Left ventricle myocardium superior (tissue), 1 donor: ENCODE data around the gene CDKL5. TPM values are rescaled to one million over a fixed set of nuclear protein-coding genes. Genes with fewer than 3 reads are reported as not detected.
"Not testable (repeated sequence)": the region's sequence is repeated elsewhere in the genome, so short reads cannot be mapped to it uniquely, and the experiment has no call there.

Experiments
- ATAC-seq: fragments of 200-7000 bp; cut with Tn5 transposase; one replicate; pipeline ENCODE4 v1.9.1; 2020; ENCODE audit warnings: mild to moderate bottlenecking, moderate library complexity
- DNase-seq: peaks from one replicate; pipeline ENCODE4 v3.0.0-alpha.2; 2020
- intact Hi-C: fragments of 100-400 bp; cut with micrococcal nuclease; formaldehyde crosslinking; loops from one replicate; pipeline ENCODE4 v1.11.0; 2022
- total RNA-seq: library from RNA; stranded (reverse); fragmentation: NEBNext Ultra II Directional; extraction: Animal tissue kit (Norgen Biotek cat#: 25700); gene quantifications from one replicate; pipeline ENCODE4 v1.2.1, GENCODE V29; 2021
- donor health status: DM: no; HTN: yes; CAD: no; lungs with severe emphysema.

CDKL5 gene
- total RNA-seq, 1 donor from 2014 or later, result 8.4 TPM

DNA sequence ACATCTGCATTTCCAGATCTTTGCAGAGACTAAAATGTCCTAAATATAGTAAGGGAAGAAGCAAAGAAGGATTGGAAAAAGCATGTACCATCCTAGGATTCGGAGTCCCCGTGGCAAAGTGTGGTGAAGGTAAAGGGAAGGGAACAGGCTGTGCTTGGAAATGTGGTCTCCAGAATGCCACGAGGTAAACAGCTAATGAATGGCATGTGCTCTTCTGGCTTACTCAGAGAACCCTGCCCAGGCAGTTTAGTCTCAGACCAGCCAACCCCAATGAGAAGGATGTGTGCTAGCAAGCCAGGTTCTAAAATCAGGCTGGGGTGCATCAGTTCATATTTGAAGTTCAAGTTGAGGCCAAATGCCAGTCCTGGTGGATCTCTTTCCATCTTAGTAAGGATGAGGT is 133.4 kb downstream of the CDKL5 start:
- ATAC-seq, result peak; percentile 64
- intact Hi-C loops, result no loop called here
- no peak for DNase-seq

DNA sequence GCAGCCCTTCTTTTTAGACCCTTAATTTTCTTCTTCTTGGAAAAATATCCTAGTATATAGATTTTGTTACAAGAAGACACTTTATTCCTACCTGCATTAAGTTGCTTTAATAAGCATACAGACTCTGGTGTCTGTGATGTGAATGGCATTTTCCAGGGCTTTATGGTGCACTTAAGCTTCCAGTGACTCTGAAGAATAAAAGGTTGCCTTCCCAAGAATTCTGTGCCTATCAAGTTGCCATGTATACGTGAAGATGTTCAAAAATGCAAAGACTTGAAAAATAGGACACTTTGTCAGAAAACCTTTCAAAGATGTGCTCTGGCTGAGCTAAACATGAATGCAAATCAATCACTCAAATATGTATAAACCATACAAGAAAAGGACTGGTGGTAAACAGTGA is 135.6 kb downstream of the CDKL5 start:
- intact Hi-C loops, result no loop called here
- DNase-seq (no peak), ATAC-seq (no peak)

DNA sequence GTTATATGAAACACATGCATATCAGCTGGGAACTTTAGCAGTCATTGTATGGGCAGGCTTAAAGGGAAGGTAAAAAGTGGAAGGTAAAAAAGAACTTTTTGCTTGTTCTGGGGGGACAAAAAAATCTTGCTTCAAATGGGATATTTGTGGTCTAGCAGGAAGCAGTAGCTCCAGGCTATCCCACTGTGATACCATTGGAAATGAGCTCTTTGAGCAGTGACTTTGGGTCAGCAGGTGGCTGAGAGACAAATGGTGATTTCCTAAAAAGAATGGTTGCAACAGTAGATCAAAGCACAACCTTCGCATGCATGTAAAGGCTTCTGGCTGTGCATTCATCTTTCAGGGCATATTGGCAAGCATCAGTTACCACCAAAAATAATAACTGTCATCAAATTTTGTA is 140.3 kb downstream of the CDKL5 start:
- intact Hi-C loops, result no loop called here
- ATAC-seq, result no peak
- no peak for DNase-seq

DNA sequence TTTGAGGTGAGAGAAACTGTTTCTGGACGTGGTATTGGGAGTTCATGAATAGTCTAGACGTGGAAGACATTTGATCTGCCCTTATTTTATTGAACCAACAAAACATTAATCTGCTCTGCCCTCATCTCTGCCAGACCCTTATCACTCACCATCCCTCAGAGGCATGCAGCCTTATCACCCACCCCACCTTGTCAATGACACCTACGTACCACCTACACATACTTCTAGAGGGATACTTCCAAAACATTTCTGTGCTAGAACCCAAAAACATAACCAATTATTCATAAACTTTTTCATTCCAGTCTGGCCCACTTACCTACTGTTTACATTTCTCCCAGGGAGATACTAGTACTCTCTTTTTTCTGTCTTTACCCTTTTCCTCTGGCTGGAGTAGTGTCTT is 141.3 kb downstream of the CDKL5 start:
- DNase-seq (no peak), ATAC-seq (no peak)
- intact Hi-C loops, result no loop called here

DNA sequence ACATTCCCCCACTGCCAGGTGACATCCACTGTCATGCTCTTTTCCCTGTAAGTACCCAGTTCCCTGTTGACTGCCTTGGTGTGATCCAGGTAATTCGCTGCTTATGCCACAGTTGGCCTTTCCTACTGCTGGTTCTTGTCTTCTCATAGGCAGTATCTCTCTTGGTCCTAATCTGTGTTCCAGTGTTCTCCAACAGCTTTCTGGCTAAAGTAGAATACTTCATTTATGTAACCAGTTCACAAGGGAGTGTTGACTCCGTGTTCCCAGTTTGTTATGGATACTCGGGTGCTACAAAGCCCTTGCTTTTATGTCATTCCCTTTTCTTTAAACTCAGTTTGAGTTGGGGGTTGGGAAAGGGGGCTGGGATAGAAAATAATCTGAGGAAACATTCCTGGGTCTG is 148.1 kb downstream of the CDKL5 start:
- DNase-seq (no peak), ATAC-seq (peak; percentile 84)

DNA sequence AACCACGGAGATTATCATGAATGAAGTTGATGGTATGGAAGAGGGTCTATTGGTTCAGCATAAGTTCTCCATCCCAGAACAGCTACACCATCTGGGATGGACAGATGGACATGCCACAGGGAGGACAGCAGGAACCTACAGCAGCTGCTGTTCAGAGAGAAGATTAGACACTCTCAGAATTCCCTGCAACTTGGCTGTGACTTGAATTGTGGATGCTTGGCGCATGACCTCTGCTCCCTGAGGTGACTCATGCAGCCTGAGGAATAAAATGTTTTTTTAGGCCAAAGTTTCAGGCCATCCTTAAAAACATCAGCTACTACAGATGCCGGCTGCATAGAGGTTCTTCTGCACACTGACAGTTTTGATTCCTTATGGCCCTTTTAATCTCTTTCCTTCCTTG is 149.2 kb downstream of the CDKL5 start:
- intact Hi-C loops, result no loop called here
- ATAC-seq (peak; percentile 73), DNase-seq (peak; percentile 50)

More for the DNA sequence above, 148.1 kb downstream of the CDKL5 start:
- intact Hi-C loops, result no loop called here

DNA sequence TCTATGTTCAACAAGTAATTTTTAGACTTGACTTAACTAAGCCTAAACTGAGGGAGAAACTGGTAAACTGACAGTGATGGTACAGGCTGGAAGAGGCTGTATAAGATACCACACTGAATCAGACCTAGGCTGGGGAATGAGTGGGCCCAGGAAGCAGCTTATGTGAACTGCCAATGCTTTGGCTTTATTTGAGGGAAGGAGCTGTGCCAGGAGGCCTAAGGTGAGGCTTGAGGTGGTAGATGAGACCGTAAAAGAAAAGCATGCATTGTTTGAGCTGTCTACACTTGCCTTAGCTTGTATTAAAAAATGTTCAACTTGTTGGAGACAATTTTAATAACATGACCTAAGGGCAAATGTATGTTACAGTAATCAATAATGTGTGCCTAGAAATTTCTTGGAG is 150.3 kb downstream of the CDKL5 start:
- ATAC-seq (no peak), DNase-seq (no peak)
- intact Hi-C loops, result no loop called here

DNA sequence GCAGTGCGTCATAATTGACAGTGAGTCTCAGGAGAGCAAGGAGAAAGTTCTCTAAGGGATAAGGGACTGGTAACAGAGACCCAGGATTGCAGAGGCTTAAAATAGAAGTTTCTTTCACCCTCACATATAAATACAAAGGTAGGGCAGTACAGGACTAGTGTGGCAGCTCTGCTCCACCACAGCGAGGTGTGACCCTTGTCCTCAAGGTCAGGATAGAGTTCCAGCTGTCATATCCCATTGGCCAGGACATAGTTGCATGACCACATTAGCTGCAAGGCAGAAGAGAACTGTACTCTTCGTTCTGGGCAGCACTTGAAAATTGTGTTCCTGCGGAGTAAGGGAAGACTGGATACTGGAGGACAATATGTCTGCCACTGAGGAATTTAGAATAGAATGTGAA is 152.0 kb downstream of the CDKL5 start:
- ATAC-seq (peak; percentile 84), DNase-seq (no peak)
- intact Hi-C loops, result no loop called here

DNA sequence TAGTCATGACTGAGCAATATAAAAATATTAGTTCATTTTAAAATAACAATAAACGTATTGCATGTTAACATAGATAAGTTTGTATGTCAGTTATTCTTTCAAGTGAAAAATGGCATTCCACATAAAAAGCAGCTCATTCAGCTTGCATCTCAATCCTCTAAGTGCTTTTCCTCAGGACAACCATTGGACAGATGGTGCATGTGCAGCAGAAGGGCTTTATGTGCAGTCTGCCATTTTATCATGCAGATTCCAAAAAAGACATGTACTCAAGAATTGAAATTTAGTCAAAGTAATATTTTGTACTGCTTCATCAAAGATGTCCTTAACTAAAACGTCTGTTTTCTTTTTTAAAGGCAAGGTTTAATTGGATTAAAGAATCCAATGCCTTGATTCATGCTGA is 153.1 kb downstream of the CDKL5 start:
- no peak for DNase-seq
- intact Hi-C loops, result no loop called here
- no peak for ATAC-seq

DNA sequence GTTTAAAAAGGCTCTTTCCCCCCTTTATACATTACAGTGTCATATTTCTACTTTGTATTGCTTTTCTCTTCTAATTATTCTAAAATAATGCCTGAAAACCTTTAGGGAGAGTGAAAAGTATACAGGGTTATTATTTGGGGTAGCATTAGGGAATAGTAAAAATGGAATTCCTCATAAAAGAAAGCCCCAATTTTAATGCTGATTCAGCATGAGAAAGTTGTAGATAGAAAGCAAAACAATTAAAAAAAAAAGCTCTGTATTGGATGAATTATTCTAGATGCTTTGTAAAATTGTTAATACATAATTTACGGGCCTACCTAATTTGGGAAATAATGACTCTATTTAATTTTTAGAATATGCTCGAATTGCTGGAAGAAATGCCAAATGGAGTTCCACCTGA is 154.1 kb downstream of the CDKL5 start:
- intact Hi-C loops, result no loop called here

DNA sequence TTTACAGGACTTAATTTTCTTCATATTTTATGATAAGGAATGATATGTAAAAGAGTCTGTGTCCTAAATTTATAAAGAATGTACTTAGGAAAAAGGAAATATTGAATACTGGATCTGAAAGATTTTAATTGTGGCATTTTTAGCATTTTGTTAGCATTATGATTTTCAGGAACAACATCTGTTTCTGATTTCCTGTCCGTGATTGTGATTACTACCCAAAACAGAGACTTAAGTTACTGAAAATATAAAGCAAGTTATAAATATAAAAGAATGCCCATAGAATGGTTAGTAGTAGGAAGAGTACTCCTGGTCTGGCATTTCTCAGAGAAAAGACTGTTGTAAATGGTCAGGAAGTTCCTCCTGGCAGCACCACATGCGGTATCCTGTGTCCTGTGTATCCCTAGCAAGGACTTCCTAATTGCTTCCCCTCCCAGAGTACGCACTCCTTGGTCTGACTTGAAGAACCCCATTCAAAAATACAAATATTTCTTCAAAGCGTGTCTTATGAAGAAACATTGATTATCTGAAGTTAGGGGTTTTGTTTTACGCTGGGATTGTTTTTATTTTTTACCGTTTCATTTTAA is 157.6 kb downstream of the CDKL5 start:
- no peak for ATAC-seq
- intact Hi-C loops, result no loop called here
- no peak for DNase-seq

More for the DNA sequence above, 154.1 kb downstream of the CDKL5 start:
- no peak for ATAC-seq
- no peak for DNase-seq

DNA sequence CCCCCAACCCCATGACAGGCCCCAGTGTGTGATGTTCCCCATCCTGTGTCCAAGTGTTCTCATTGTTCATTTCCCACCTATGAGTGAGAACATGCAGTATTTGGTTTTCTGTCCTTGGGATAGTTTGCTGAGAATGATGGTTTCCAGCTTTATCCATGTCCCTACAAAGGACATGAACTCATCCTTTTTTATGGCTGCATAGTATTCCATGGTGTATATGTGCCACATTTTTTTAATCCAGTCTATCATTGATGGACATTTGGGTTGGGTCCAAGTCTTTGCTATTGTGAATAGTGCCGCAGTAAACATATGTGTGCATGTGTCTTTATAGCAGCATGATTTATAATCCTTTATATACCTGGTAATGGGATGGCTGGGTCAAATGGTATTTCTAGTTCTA is 163.9 kb downstream of the CDKL5 start:
- DNase-seq, intact Hi-C loops, ATAC-seq: not testable (repeated sequence)

DNA sequence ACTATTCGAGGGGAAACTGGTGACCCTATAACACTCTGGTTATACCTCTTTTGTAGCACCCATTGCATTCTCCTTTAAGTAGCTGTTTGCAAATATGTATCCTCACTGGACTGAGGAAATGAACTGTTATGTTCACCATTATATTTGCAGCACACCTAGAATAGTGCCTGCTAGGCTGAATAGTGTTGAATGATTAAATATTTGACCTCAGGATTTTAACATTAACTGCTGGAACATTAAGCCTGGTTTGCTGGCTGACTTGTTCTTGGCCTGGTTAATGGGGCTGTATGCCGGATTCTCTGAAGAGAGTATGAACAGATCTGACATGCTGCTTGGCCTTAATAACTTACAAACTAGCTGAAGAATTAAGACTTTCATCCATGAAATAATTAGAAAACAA is 166.4 kb downstream of the CDKL5 start:
- intact Hi-C loops, result no loop called here
- no peak for DNase-seq
- no peak for ATAC-seq

DNA sequence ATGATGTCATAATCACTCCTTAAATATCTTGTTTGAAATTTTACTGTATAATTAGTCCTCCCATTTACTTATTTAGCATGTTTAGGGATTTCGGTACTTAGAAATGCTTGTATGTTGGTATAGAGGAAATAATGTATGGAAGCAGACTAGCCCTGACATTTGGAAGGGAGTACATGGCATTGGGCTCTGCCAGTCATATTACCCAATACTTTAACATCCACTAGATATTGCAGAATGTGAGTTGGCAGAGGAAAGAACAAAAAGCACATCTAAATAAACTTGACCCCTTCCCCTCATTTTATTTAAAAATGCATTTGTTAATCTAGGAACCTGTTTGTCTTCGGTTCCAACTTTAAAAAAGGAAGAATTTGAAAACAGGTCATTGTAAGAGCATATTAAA is 168.7 kb downstream of the CDKL5 start:
- ATAC-seq (no peak), DNase-seq (no peak)
- intact Hi-C loops, result no loop called here

DNA sequence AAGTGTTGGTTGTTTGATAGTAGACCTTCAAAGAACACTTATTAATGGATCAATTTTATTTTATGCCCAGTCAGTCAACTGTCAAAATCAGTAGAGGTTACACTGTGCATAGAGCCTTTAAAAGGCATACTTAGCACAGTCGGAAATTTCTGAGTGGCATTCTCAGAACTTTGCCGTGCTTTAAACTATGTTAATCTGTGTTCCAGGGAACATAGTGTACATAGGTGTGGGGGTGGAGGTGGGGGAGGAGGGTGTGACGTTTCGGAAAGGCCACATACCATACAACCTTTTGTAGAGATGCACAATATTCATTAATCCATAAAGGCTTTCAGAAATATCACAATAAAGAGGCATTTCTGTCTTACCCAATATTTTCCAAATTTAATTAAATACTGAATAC is 170.7 kb downstream of the CDKL5 start:
- ATAC-seq (peak; percentile 80), DNase-seq (no peak)
- intact Hi-C loops, result no loop called here

DNA sequence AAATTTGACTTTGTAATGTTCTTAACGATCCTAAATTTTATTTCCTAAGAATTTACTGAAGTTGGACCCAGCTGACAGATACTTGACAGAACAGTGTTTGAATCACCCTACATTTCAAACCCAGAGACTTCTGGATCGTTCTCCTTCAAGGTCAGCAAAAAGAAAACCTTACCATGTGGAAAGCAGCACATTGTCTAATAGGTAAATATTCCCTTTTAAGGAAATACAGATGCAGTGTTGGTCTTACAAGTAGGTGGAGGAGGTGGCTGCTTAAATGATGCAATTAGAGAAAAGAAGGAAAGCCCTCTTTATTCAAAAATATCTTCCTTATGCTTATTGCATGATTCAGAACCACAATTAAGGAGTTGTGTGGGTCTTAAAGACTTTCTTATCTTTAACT is 173.0 kb downstream of the CDKL5 start:
- intact Hi-C loops, result no loop called here
- no peak for ATAC-seq
- no peak for DNase-seq

DNA sequence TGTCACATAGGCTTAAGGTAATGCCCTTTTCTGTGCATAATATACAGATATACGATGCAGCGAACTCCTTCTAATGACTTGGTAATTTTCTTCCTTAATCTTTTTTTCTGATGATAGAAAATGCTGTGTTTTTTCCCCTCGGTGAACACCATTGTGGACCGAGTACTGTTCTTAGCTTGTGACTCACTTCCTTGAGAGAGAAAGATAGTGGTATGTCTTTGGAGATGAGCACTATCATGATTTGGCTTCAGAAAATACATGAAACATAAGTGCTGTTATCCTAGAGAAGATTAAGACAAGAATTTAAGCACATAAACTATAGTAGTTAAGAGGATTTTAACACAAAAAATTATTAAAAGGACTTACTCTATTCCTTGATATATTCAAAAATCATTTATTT is 182.6 kb downstream of the CDKL5 start:
- ATAC-seq (no peak), DNase-seq (no peak)
- intact Hi-C loops, result no loop called here

DNA sequence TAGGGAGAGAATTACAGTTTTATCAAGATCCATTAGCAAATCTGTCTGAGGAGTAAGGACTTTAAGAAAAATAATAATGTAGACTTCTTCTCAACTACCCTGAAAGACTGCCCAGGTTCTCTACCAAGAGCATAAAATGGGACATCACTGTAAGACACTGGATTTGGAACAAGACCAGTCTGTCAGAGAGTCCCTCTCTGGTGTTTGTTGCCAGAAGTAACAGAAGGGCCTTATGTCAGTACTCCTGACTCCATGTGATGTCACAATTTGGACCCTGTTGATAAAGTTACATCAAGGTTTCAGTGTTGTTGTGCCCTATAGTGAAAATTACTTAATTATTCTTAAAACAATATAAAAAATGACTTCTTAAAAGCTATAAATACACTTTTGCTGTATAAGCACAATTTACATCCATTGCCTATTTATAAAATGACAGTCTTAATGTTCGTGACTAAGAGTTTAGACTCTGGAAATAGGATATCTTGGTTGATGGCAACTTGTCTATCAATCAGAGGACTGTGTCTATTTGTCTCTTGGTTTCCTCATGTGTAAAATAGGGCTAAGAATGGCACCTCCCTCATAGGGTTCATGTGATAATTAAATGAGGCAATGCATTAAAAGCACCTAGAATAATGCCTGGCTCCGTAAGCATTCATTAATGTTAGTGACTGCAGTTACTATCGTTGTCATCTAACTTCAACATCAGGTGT is 188.7 kb downstream of the CDKL5 start:
- DNase-seq (no peak), ATAC-seq (no peak)

DNA sequence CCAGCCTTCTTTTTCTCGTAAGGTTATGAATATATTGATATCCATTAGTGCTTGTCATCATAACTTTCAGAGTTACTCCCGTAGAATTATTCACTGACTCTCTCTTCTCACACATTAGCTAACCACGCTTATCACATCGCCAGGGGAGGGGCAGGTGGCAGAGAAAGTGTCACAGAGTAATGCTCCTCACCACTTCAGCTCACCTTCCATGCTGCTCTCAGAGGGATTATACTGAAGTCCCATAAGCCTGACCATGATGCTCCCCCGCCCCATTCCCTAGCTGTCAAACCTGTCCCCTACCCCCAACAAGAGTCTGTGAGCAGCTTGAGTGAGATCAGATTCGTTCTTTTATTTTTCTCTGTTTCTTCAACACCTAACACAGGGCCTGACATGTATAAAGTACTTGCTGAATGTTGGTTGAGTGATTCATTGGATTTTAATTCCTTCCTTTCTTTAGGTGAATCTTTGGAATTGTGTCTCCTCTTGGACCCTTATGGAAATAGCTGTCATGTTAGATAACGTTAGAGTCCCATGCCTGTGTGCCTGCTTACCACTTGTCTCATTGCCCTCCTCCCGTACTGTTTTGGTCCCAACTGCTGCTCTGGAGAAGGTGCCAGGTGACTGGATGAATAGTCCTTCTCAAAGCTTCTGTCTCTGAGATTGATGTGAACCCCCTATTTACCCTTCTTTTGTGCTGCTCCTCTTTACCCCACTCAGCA is 191.4 kb downstream of the CDKL5 start:
- intact Hi-C loops, result no loop called here
- DNase-seq (no peak), ATAC-seq (peak; percentile 33)

More for the DNA sequence above, 188.7 kb downstream of the CDKL5 start:
- intact Hi-C loops, result no loop called here

DNA sequence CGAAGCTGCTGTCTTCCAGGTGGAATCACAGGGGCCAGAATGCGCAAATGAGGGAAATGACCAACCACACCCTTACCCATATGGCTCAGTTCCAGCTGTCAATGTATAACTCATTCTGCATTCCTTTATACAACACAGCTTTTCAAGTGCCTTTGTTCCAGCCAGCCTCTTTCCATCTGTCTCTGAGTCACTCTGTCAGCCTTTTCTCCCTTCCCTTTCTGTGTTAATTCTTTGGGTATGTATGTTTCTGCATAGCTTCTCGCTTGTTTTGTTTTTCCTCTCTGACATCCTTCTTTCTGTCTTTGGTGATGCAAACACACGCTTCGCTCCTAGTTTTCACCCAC is 192.0 kb downstream of the CDKL5 start:
- intact Hi-C loops, result no loop called here
- ATAC-seq, result no peak
- DNase-seq, result no peak

DNA sequence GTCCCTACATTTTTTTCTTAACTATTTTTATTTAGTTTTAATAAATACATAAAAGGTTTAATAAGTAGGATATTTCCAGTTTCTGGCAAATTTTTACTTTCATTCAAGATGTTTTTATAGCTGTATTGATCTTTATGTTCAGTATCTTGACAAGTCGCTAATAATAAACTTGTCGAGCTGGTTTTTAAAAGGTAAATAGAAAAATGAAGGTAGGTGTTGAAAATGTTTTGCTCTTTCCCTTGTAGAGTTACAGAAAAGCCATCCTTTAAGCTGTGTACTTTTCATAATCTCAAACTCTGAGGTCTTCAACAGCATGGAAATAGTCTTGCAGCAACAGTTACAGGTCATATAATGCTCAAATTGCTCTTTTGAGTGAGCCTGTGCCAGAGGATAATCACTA is 193.9 kb downstream of the CDKL5 start:
- ATAC-seq (no peak), DNase-seq (no peak)
- intact Hi-C loops, result no loop called here
